Measurements from ENCODE around the gene TBL1X. TPM values are rescaled to one million over a fixed set of nuclear protein-coding genes. Genes with fewer than 3 reads are reported as not detected.

TBL1X gene
- total and polyA plus RNA-seq, 10 of the 15 experiments (the other 5 are each of a cell fraction or from before 2014, with no cell fraction given), result 4.4 to 26.3 (median 10.6) TPM

DNA sequence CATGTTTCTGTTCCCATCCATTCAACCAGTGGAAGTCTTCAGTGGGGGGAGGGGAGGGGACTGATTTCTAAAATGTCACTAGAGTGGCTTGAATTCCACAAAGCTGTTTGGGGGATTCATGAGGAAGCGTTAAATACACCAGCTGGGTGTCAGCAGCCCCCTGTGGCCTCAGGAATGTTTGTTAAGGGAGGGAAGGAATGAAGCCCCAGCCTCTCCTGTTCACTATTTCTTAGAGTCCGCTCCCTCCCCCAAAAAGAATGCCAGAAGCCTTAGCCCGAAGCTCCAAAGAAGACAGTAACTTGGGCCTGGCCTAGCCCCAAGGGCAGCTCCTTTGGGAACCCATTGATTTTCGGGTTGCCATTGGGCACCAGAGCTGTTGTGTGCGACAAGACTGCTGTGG, 324.7 kb downstream of the TBL1X start:
- no TSS peak for BruUV-seq (replicated peaks)
- Histone ChIP-seq H3K4me3 (no peak overlapping the region), H3K9ac (ENCODE audit: control insufficient read depth, insufficient read depth, low read length) (no peak overlapping the region), H3K4me2 (ENCODE audit: control insufficient read depth, insufficient read depth) (no peak overlapping the region), H3K79me2 (ENCODE audit: control insufficient read depth, insufficient read depth, low read length) (no peaks in the 10 kb centered on the region), H4K20me1 (ENCODE audit: control insufficient read depth, insufficient read depth) (no peaks in the 10 kb centered on the region), H3K36me3 (ENCODE audit: control insufficient read depth in 2 of 2, insufficient read depth in 2 of 2, low read length in 1 of 2) (no peaks in the 10 kb centered on the region), H3K27ac (ENCODE audit: control insufficient read depth, insufficient read depth) (no peak overlapping the region), H3K9me3 (replicated peaks; ENCODE audit: control insufficient read depth, insufficient read depth, low read length) (no peaks in the 10 kb centered on the region), H3K4me1 (ENCODE audit: control insufficient read depth, insufficient read depth, low read length) (no peaks in the 10 kb centered on the region), H3K27me3 (replicated peaks in 1 of 2; ENCODE audit: control insufficient read depth in 2 of 2, insufficient read depth in 2 of 2, low read length in 1 of 2) (peaks cover 0 to 2% of the 10 kb centered on the region in 2 experiments; a peak in 2 of 4 replicates), H2AFZ (ENCODE audit: control insufficient read depth, low read depth, low read length) (no peak overlapping the region)
- ChIA-PET POLR2A (no interaction called here), RAD21 (ENCODE audit: unreplicated experiment) (no interaction called here), SMC1A (ENCODE audit: uncharacterized antibody, unreplicated experiment) (no interaction called here), CTCF (no interaction called here)
- TF ChIP-seq CBX3 (IDR thresholded peaks at IDR 0.05; ENCODE audit: borderline replicate concordance, low read depth), result no peak
- TF ChIP-seq TAF1 (IDR thresholded peaks at IDR 0.05; ENCODE audit: borderline replicate concordance, low read depth, low read length), result no peak
- no peak for TF ChIP-seq SMAD5 (IDR thresholded peaks at IDR 0.05; ENCODE audit: low read depth)
- WGBS (ENCODE audit: insufficient coverage, insufficient replicate concordance, low lambda C conversion rate, missing lambda C conversion rate), result 20% methylated on average over 5 of the region's 5 CpGs
- FAIRE-seq (no peak), ATAC-seq (no peak), DNase-seq (ENCODE audit: low read depth, low spot score) (no peak)
- intact Hi-C loops (cut with micrococcal nuclease; ENCODE audit: unreplicated experiment), result no loop called here
- in situ Hi-C loops (cut with MboI), result no loop called here

Measured in GM12878 (cell line).